PFSK-1 (cell line): ENCODE data around the gene SLC8A1.

Experiments
- FOXP2 ChIP-seq: optimal IDR thresholded peaks from 2 replicates; pipeline ENCODE3; 2011; ENCODE audit warnings: borderline replicate concordance, control low read depth, inconsistent platforms; ENCODE audit not compliant: insufficient read depth; ENCODE audit errors: extremely low read length, extremely low read depth
- POLR2AphosphoS5 ChIP-seq: IDR thresholded peaks from 2 replicates; pipeline ENCODE4 v1.6.1; 2012; ENCODE audit warnings: low read depth, mild to moderate bottlenecking, control low read depth, low read length, moderate library complexity
- SIN3A ChIP-seq: IDR thresholded peaks from 2 replicates; pipeline ENCODE4 v1.6.1; 2012; ENCODE audit warnings: mild to moderate bottlenecking, low read length, moderate library complexity, borderline replicate concordance; ENCODE audit not compliant: insufficient read depth
- TAF1 ChIP-seq: IDR thresholded peaks from 2 replicates; pipeline ENCODE4 v1.6.1; 2012; ENCODE audit warnings: low read length, control low read depth, borderline replicate concordance; ENCODE audit not compliant: insufficient read depth
- TF ChIP-seq, protein P1 (sequence below), 2 experiments: IDR thresholded peaks; 2 replicates each; pipeline versions ENCODE4 v1.6.1 to v1.8.0; 2011 to 2012; ENCODE audit warnings: low read depth in 2 of 2, low read length in 2 of 2, control low read depth in 1 of 2, inconsistent platforms in 1 of 2, mild to moderate bottlenecking in 1 of 2, moderate library complexity in 1 of 2; ENCODE audit not compliant: insufficient read depth in 1 of 2

SLC8A1 gene

DNA sequence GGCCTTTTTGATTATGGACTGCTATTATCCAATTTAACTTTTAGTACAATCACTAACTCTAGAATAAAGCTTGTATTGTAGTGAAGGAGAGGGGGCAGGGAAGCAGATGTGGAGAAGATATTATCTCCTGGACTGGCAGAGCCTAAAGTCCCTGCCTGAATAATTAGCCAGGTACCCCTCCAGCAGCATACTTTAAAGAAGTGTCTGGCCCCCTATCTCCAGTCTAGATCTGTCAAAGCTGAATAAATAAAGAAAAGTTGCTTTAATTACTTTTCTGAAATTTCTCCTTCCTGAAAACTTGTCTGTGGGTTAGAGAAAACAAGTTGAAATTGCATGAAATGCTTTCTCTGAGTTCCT lies 258.2 kb downstream of the SLC8A1 start:
- TF ChIP-seq, protein P1, sequence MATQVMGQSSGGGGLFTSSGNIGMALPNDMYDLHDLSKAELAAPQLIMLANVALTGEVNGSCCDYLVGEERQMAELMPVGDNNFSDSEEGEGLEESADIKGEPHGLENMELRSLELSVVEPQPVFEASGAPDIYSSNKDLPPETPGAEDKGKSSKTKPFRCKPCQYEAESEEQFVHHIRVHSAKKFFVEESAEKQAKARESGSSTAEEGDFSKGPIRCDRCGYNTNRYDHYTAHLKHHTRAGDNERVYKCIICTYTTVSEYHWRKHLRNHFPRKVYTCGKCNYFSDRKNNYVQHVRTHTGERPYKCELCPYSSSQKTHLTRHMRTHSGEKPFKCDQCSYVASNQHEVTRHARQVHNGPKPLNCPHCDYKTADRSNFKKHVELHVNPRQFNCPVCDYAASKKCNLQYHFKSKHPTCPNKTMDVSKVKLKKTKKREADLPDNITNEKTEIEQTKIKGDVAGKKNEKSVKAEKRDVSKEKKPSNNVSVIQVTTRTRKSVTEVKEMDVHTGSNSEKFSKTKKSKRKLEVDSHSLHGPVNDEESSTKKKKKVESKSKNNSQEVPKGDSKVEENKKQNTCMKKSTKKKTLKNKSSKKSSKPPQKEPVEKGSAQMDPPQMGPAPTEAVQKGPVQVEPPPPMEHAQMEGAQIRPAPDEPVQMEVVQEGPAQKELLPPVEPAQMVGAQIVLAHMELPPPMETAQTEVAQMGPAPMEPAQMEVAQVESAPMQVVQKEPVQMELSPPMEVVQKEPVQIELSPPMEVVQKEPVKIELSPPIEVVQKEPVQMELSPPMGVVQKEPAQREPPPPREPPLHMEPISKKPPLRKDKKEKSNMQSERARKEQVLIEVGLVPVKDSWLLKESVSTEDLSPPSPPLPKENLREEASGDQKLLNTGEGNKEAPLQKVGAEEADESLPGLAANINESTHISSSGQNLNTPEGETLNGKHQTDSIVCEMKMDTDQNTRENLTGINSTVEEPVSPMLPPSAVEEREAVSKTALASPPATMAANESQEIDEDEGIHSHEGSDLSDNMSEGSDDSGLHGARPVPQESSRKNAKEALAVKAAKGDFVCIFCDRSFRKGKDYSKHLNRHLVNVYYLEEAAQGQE (IDR thresholded peaks at IDR 0.05; ENCODE audit: insufficient read depth in 1 of 2, low read depth in 2 of 2, low read length in 2 of 2) = no peak
- TF ChIP-seq FOXP2 (no peak), TAF1 (no peak), SIN3A (no peak), POLR2AphosphoS5 (no peak)

DNA sequence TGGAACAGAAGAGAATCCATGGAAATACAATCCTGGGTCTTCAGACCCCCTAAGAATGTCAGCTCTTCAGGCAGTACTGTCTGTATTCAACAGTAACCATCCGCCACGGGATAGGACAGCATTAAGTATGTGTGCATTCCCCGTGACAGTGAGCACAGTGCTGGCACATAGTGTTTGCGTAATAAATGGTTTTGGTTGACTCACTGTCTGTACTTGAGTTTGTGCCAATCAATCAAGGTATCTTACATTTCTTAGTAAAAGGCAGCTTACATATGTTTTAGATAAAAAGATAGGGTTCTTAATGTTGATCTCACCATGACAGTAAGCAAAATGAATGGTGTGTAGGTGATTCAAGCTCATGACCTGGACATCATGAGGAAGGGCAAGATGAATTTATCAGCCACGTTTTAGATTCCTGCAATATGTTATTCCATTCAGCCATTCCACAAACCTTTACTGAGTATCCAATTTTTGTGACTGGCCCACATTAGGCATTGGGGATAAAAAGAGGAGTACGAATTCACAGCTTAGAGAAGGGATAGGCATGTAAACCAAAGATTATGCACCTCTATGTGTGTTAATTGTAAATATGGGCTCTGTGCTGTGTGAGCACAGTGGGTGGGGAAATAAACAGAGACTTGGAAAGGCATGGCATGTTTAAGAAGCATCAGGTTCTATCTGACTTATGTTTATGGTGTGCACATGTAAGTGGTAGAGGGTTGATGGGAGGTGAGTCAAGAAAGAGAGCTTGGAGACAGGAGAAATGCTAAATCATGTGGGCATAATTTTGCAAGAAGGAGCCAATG lies 258.8 kb downstream of the SLC8A1 start:
- TF ChIP-seq TAF1 (no peak), SIN3A (no peak), FOXP2 (no peak), POLR2AphosphoS5 (no peak)
- TF ChIP-seq, protein P1 (IDR thresholded peaks at IDR 0.05; ENCODE audit: insufficient read depth in 1 of 2, low read depth in 2 of 2, low read length in 2 of 2) = no peak

DNA sequence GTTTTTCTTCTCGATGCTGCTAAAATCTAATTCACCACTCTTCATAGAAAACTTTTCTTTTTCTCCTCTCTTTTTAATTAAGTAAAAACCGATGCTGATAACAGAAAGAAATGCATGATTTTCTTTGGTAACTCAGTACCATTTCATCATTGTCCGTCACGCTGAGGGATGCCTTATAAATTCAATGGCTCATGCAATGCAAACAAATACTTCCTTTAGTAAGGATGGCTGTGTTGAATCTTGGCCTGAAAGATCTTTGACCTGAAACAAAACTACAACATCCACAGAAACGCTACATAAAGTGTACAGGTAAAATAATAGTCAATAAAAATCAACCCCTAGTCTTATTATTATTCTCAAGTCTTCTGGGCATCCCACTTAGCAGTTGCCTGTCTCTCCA lies 261.4 kb downstream of the SLC8A1 start:
- TF ChIP-seq, protein P1 (IDR thresholded peaks at IDR 0.05; ENCODE audit: insufficient read depth in 1 of 2, low read depth in 2 of 2, low read length in 2 of 2) = no peak
- no peak for TF ChIP-seq POLR2AphosphoS5
- TF ChIP-seq TAF1 = no peak
- no peak for TF ChIP-seq SIN3A
- no peak for TF ChIP-seq FOXP2

DNA sequence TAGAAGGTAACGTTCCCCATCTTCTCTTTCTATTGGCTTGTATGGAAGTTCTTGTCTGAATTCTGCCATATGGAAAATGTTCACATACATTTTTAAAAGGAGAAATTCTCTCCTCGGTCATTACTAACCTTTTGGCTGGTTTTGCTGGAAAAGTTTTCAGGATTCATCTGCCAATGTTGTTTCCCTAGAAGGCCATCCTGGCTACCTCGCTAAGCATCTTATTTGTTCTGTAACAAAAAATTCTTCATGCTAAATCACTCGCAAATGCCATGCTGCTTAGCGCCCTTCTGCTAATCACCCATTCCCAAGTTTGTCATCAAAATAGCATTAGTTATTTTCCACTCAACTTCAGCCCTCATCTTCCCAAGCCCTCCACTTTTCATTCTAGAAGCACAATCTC lies 262.0 kb downstream of the SLC8A1 start:
- no peak for TF ChIP-seq FOXP2
- TF ChIP-seq, protein P1 (IDR thresholded peaks at IDR 0.05; ENCODE audit: insufficient read depth in 1 of 2, low read depth in 2 of 2, low read length in 2 of 2) = no peak
- no peak for TF ChIP-seq SIN3A
- TF ChIP-seq POLR2AphosphoS5 = no peak
- TF ChIP-seq TAF1 = no peak
